Kidney tubule cell (primary cell): Measurements from ENCODE around the gene FCRLB.
"Not testable (repeated sequence)": the region's sequence is repeated elsewhere in the genome, so short reads cannot be mapped to it uniquely, and the experiment has no call there.

Experiments
- DNase-seq: peaks from one replicate; pipeline ENCODE4 v3.0.0-alpha.2; 2018; ENCODE audit warnings: low spot score

FCRLB gene

GRCh38 chr1:161740921-161741320 lies 19.6 kb downstream of the FCRLB start:
- no peak for DNase-seq

GRCh38 chr1:161743231-161743630 lies 21.9 kb downstream of the FCRLB start:
- DNase-seq: peak; percentile 74

DNA sequence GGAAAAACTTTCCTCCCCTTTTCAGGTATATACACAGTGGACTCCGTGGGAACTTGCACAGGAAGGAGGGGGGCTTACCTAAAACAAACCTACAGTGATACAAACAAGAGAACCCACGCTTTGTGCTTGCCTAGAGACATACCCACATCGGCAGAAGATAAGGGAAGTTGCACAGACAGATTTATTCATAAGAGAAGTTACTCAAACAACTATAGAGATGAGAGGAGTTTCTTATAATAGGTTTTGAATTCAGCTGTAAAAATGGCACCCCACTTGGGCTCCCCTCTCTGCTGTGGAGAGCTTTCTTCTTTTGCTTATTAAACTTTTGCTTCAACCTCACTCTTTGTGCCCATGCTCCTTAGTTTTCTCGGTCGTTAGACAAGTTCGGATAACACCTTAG lies 26.5 kb downstream of the FCRLB start:
- no peak for DNase-seq

GRCh38 chr1:161749509-161750407 lies 28.4 kb downstream of the FCRLB start, which contains the start of gene DUSP12:
Gene DUSP12 (plus strand): TSS chr1:161749786. CDS start chr1:161749802, 16 bp downstream.
- peak; percentile 97 for DNase-seq

DNA sequence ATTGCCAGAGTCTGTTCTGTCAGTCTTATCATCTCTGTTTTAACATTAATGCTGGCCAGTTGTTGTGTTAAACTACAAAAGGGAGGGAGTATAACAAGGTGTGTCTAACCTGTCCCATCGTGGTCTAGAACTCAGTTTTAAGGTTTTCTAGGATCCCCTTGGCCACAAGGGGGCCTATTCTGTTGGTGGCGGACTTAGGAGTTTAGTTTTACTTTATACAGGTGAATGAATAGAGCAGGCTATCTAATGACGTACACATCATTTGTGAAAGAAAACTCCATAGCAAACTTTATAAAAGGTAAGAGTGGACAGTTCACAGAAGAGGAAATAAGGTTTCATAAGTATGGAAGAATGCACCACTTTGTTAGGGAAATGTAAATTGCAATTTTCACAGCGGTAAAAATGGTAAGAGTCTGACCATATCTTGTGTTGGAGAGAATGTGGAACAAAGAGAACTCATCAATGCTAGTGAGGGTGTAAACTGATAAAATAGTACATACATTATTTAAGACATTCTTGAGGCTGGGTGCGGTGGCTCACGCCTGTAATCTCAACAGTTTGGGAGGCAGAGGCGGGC lies 42.3 kb downstream of the FCRLB start:
- DNase-seq: peak; percentile 39

GRCh38 chr1:161766102-161766981 lies 45.0 kb downstream of the FCRLB start, which contains the start of gene ATF6:
Gene ATF6 (plus strand): TSS chr1:161766320. CDS start chr1:161766361, 41 bp downstream.
- DNase-seq: peak; percentile 92

DNA sequence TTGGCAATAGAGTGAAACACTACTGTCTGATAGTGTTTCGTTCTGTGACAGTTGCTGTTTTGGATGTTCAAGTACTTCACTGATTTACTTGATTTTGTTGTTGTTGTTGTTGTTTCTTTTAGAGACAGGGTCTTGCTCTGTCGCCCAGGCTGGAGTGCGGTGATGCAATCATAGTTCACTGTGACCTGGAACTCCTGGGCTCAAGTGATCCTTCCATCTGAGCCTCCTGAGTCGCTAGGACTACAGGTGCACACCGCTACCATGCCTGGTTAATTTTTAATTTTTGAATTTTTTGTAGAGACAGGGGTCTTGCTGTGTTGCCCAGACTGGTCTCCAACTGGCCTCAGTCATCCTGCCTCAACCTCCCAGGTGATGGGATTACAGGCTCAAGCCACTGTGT lies 47.1 kb downstream of the FCRLB start:
- DNase-seq: no peak

- DNase-seq: no peak
Measured at GRCh38 chr1:161768986-161769672, 47.8 kb downstream of the FCRLB start.

- not testable (repeated sequence) for DNase-seq
Measured at GRCh38 chr1:161769673-161770045, 48.3 kb downstream of the FCRLB start.

DNA sequence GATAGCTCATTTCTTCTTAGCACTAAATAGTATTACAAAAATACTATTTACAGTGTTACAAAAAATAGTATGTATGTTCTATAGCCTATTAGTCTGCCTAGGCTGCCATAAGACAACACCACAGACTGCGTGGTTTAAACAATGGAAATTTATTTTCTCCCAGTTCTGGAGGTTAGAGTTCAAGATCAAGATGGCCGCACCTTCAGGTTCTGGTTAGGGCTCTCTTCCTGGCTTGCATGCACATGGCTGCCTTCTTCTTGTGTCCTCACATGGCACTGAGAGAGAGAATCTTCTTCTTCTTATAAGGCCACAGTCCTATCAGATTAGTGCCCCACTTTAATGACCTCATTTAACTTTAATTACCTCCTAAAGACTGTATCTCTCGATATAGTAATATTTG lies 48.9 kb downstream of the FCRLB start:
- DNase-seq: no peak

GRCh38 chr1:161771161-161771560 lies 49.8 kb downstream of the FCRLB start:
- DNase-seq: no peak

GRCh38 chr1:161771973-161772372 lies 50.6 kb downstream of the FCRLB start:
- DNase-seq: no peak

DNA sequence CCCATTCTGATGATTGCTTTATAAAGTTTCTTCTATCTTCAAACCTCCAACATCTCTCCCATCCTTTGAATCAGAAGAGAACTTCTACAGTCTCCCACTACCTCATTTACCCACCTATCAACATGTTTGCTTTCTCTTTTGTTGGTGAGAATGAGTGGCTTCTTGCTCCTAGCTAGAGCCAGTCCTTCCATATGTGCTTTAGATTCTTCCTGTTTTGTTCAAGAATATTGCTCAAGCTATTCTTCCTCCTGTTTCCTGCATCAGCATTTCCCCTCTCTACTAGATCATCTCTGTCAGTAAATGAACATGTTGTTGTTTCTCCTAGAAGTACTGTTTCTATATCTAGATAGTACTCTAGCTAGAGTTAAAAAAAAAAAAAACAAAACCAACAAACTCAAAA lies 51.1 kb downstream of the FCRLB start:
- DNase-seq: no peak

GRCh38 chr1:161773791-161774190 lies 52.4 kb downstream of the FCRLB start:
- no peak for DNase-seq

DNA sequence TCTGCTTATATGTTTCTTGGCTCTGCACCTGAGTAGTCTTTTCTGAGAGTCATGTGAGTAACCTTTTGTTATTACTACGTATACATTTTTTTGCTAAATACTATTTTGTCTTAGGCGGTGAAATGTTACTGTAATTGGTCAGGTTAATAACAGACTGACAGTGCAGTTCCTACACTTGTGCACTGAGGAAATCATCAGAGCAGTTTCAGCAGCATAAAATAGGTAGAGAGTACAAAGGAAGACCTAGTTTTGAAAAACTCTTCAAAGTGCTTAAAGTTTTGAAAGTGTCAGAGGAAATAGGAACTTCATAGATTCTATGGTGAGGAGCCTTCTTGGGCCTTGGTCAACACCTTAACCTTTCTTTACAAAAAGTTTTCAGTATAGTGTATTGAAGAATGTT lies 55.9 kb downstream of the FCRLB start:
- no peak for DNase-seq
